HG02678 (cell line): Measurements from ENCODE around the gene APCDD1L.
"Not testable (repeated sequence)": the region's sequence is repeated elsewhere in the genome, so short reads cannot be mapped to it uniquely, and the experiment has no call there.

Source experiments
- ATAC-seq: cut with Tn5 transposase; IDR thresholded peaks from one replicate; pipeline ENCODE4 v1.9.1; 2021; ENCODE audit warnings: mild to moderate bottlenecking, moderate library complexity; ENCODE audit not compliant: unreplicated experiment

Gene APCDD1L

GRCh38 chr20:58420798-58421496 is 94.3 kb downstream of the APCDD1L start:
- no peak for ATAC-seq

- ATAC-seq, result no peak
Measured at GRCh38 chr20:58418949-58419748, 96.0 kb downstream of the APCDD1L start.

GRCh38 chr20:58417438-58417837 is 97.8 kb downstream of the APCDD1L start:
- ATAC-seq, result no peak

GRCh38 chr20:58416835-58417234 is 98.4 kb downstream of the APCDD1L start:
- no peak for ATAC-seq

GRCh38 chr20:58416057-58416456 is 99.1 kb downstream of the APCDD1L start:
- no peak for ATAC-seq

GRCh38 chr20:58414786-58415185 is 100.4 kb downstream of the APCDD1L start:
- ATAC-seq, result not testable (repeated sequence)

- ATAC-seq, result not testable (repeated sequence)
Measured at GRCh38 chr20:58414216-58414615, 101.0 kb downstream of the APCDD1L start.
